Measurements from ENCODE around the gene ANK2.
A peak's percentile ranks its signal among the peaks of the same experiment; 100 is the strongest.

Gene ANK2

DNA sequence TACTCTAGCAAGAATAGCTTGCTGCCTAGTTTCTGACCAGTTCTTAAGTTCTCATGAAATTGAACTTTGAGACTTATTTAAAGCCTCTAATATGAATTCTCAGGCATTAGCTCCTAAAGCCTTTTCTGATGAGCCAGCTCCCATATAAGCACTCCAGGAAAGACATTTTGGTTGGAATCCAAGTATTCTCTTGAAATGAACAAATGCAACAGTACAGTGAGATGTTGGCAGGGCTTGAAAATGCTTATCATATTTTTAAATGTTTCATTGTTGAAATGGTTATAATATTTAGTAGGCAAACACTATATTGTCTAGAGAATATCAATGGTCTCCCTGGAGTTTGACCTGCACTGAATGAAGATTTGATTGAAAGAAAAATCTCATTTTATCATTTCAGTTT is 240.3 kb downstream of the ANK2 start:
- no peak for DNase-seq (ENCODE audit: low read depth)

GRCh38 chr4:113290666-113291065 is 241.2 kb downstream of the ANK2 start:
- DNase-seq (ENCODE audit: low read depth) = no peak

GRCh38 chr4:113292371-113293042 is 243.1 kb downstream of the ANK2 start:
- no peak for DNase-seq (ENCODE audit: low read depth)

DNA sequence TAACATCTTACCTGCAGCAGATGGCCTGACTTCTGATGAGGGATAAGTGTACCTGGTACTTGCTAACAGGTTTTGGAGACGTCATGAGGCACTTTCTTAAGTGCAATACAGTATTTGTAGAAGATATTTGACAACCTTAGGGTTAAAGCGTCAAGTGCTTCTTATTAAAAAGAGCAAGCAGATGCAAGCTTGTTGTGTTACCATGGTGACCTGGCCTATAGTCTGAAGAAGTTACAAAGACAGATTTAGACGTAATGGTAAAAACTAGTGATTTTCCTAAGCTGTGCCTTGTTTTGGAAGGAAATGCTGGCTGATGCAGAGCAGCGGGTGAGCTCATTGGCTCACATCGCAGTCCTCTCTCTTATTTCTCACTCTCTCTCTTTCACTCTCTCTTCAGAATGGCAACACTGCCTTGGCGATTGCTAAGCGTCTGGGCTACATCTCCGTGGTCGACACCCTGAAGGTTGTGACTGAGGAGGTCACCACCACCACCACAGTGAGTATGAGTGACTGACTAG is 243.6 kb downstream of the ANK2 start:
- DNase-seq (ENCODE audit: low read depth) = peak; percentile 78

DNA sequence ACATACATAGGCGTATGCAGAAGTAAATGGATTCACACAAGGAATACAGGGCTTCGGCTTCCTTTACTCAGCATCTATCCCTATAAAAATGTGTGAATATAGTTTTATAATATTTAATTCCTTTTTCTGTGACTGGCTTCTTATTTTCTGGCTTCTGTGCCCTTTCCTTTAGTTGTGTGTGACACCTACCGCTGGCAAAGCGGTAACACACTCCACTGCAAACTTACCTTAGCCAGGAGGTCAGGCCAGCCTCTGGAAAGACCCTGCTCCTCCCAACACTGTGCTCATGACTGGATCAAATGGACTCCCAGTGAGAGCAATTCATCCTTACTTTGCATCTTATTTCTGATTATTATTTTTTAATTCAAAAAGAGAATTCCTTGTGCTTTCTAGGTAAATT is 244.2 kb downstream of the ANK2 start:
- DNase-seq (ENCODE audit: low read depth) = no peak

GRCh38 chr4:113294908-113295307 is 245.5 kb downstream of the ANK2 start:
- no peak for DNase-seq (ENCODE audit: low read depth)

DNA sequence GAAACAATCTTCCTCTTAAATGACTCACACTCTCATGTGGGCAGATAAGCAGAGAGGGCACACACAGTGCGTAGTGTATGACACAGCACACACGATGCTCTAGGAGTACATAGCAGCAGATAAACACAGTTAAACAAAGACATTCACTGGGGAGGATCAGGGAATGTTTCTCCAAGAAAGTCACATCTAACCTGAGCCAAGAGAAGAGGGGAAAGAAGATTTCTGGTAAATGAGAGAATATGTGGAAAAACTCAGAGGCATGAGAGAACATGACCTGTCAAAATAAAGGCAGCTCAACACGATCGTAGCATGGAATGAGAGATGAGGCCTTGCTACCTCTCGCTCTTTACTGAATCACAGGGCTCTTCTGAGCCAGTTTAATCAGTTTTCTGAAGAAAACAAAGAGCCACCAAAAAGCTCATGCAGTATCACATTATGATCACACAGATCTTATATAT is 251.0 kb downstream of the ANK2 start:
- DNase-seq (ENCODE audit: low read depth) = peak; percentile 87

- no peak for DNase-seq (ENCODE audit: low read depth)
These were observed 252.6 kb downstream of the ANK2 start for GRCh38 chr4:113302051-113302450.

DNA sequence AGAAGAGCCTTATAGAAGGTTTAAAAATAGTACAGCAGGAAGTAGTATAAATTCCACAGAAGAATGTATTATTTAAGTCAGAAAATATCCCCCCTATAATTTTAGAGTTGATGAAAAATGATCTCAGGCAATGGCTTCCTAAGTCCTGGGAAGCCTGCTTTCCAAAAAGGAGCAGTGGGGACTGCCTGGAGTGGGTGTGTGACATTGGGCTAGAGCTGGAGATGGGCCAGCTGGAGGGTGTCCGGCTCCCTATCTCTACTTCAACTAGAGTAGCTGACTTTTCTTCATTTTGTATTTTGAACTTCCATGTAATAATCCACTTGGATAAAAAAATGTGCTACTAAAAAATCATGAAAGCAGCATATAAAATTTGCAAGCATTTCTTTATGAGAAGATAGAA is 253.9 kb downstream of the ANK2 start:
- DNase-seq (ENCODE audit: low read depth) = no peak

DNA sequence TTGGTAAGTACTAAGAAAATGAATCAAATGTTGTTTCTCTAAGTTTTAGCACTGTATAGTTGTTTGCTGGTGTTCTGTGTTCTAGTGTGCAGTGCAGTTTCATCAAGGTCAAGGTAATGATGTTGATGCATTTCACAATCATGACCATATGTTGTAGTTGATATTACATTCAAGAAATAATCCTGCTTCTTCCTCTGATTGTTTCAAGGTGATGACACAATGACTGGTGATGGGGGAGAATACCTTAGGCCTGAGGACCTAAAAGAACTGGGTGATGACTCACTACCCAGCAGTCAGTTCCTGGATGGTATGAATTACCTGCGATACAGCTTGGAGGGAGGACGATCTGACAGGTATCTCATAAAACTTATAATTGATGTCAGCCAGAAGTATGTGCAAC is 261.6 kb downstream of the ANK2 start:
- no peak for DNase-seq (ENCODE audit: low read depth)

GRCh38 chr4:113312529-113312928 is 263.1 kb downstream of the ANK2 start:
- DNase-seq (ENCODE audit: low read depth) = no peak

- no peak for DNase-seq (ENCODE audit: low read depth)
These were observed 265.0 kb downstream of the ANK2 start for GRCh38 chr4:113314426-113314825.

GRCh38 chr4:113316879-113317278 is 267.4 kb downstream of the ANK2 start:
- DNase-seq (ENCODE audit: low read depth) = no peak

DNA sequence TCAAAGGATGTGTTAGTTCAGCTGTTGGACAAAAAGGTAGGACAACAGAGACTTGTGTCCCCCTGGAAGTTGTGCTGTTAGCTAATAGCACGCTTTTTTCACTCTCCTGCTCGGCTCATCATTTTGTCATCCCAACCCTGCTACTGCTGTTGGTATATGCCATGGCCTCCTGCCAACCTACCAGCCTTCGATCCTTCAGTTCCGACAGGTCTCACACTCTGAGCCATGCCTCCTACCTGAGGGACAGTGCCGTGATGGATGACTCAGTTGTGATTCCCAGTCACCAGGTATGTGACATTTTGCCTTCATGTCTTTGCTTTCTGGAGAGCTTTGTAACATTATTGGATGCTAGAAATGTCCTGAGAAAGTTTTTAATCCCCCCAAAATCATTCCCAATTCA is 268.1 kb downstream of the ANK2 start:
- no peak for DNase-seq (ENCODE audit: low read depth)

- no peak for DNase-seq (ENCODE audit: low read depth)
These were observed 273.3 kb downstream of the ANK2 start for GRCh38 chr4:113322736-113323135.

- no peak for DNase-seq (ENCODE audit: low read depth)
These were observed 276.6 kb downstream of the ANK2 start for GRCh38 chr4:113325876-113326615.

DNA sequence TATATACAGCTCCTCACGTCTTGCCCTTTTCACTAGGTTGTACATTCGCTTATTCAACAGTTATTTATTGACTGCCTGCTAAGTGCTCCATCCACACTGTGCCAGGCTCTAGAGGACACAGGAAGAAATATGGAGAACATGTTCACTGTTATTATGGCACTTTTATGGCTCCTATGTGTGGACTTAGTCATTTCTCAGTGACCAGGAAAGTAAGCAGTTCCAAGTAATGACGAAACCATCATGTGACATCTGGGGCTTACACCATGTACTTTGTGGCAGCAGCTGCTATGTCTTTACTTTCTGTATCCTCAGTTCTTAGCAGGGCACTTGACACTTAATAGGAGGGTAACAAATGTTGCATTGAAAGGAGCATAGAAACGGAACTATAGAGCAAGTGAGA is 278.0 kb downstream of the ANK2 start:
- peak; percentile 54 for DNase-seq (ENCODE audit: low read depth)

DNA sequence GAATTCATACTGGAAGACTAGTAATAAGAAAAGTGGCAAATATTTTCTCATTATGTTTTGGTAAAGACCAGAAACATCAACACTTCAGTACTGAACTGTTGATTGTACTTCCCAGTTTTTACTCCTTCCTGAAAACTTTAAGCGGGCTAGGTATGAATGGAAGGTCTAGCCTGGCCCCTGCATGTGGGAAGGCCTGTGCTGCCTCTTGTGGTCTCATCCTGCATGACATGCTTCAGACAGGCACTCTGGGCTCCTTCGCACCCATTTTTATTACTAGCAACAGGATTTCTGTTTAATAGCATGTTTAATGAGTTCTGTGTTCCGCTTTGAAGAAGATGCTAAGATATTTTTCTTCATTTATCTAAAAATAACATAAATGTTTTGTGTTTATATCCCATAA is 279.1 kb downstream of the ANK2 start:
- no peak for DNase-seq (ENCODE audit: low read depth)

DNA sequence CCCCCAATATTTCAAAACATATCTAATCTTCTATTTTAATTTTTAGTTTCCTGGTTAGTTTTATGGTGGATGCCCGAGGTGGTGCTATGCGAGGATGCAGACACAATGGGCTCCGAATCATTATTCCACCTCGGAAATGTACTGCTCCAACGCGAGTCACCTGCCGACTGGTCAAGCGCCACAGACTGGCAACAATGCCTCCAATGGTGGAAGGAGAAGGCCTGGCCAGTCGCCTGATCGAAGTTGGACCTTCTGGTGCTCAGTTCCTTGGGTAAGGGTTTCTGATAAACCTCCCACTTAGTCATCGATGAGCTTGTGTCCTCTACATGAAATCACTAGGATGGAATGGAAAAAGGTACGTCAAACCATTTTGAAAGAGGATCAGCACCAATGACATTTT is 280.7 kb downstream of the ANK2 start:
- no peak for DNase-seq (ENCODE audit: low read depth)

DNA sequence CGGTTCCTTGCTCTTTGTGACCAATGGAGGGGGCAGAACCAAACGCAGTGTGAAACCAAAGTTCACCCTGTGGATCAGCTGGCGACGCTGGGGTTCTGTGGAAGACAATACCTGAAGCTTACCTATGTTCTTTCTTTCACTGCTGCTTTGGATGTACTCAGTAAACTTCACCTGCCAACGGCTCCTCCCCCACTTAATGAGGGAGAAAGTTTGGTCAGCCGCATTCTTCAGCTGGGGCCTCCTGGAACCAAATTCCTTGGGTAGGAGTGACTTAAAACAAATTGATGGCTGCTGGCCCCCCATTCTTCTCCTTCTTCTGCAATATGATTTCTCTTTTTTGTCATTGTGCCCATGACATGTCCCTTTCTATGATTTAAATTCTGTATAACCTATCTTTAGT is 282.4 kb downstream of the ANK2 start:
- DNase-seq (ENCODE audit: low read depth) = no peak

GRCh38 chr4:113332701-113333100 is 283.2 kb downstream of the ANK2 start:
- no peak for DNase-seq (ENCODE audit: low read depth)

DNA sequence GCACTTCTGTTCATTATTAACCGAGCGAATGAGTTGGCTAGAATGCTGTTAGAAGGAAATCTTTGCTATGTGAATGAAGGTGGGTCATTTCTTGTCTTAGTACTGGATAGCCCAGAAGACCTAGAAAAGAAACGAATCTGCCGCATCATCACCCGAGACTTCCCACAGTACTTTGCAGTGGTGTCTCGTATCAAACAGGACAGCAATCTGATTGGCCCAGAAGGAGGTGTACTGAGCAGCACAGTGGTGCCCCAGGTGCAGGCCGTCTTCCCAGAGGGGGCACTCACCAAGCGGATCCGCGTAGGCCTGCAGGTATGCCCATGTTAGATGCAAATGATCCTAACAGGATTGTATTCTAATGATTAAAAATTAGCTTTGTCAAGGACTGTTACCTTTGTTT is 286.3 kb downstream of the ANK2 start:
- DNase-seq (ENCODE audit: low read depth) = no peak

GRCh38 chr4:113336556-113336955 is 287.1 kb downstream of the ANK2 start:
- DNase-seq (ENCODE audit: low read depth) = no peak

DNA sequence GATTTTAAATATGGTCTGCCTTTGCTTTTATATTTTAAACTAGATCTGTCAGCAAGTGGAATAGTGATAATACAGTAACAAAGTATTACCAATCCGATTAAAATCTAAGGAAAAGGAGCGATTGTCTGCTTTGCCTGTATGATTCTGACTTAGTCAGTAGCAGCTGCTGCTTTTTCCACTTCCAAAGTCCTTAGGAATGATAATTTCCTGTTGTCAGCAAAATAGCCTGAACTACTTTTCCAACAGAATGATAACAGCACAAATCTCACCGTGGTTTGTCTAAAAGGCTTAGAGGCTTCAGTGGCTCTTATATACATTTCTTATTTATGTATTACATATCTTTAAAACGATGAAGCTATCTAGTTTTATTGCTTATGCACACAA is 290.0 kb downstream of the ANK2 start:
- no peak for DNase-seq (ENCODE audit: low read depth)
